ENCODE data around the gene PCDHGA11. TPM values are rescaled to one million over a fixed set of nuclear protein-coding genes. Genes with fewer than 3 reads are reported as not detected.
A peak's percentile ranks its signal among the peaks of the same experiment; 100 is the strongest.
"Not testable (repeated sequence)": the region's sequence is repeated elsewhere in the genome, so short reads cannot be mapped to it uniquely, and the experiment has no call there.

Gene PCDHGA11
- total RNA-seq, 2 experiments from 2014 or later = 0.10 to 0.17 TPM

GRCh38 chr5:141388661-141389060 lies 32.2 kb upstream of the PCDHGA11 start:
- Mint-ChIP-seq H3K27ac (no peak overlapping the region), H3K27me3 (ENCODE audit: low read depth) (peaks cover 74% of the 10 kb centered on the region), H3K9me3 (peaks cover 30% of the 10 kb centered on the region), H3K36me3 (ENCODE audit: low read depth) (peaks cover 21% of the 10 kb centered on the region), H3K4me1 (ENCODE audit: low read depth) (no peaks in the 10 kb centered on the region), H3K4me3 (no peak overlapping the region)
- no peak for DNase-seq
- CTCF ChIA-PET = interaction anchor here (0.6 to 2.4 kb wide), 2 partner anchors 32 to 40 kb away, joined by 3 to 6 read pairs; partner anchors contain the start of gene PCDHGA11
- intact Hi-C loops (cut with micrococcal nuclease) = no loop called here

GRCh38 chr5:141389153-141390042 lies 31.5 kb upstream of the PCDHGA11 start:
- peaks cover 74% of the 10 kb centered on the region for H3K27me3 Mint-ChIP-seq (ENCODE audit: low read depth)

GRCh38 chr5:141392429-141393198 lies 28.2 kb upstream of the PCDHGA11 start, which contains the start of gene PCDHGA8:
PCDHGA8 (plus strand) TSS chr5:141392633; CDS start chr5:141392814, 181 bp downstream.
- CTCF ChIA-PET = interaction anchor here (1.1 to 2.0 kb wide), 3 partner anchors 28 to 165 kb away, joined by 3 to 6 read pairs (median 4); partner anchors contain the start of gene PCDHGA11

More at GRCh38 chr5:141389153-141390042, 31.5 kb upstream of the PCDHGA11 start:
- intact Hi-C loops (cut with micrococcal nuclease) = no loop called here
- no peaks in the 10 kb centered on the region for H3K4me1 Mint-ChIP-seq (ENCODE audit: low read depth)
- H3K9me3 Mint-ChIP-seq = peaks cover 29% of the 10 kb centered on the region
- no peak overlapping the region for H3K27ac Mint-ChIP-seq
- CTCF ChIA-PET = interaction anchor here (0.6 to 2.4 kb wide), 6 partner anchors 17 to 203 kb away, joined by 3 to 6 read pairs (median 4); partner anchors contain the start of genes PCDHB9, PCDHGA11 and PCDHGC3
- H3K4me3 Mint-ChIP-seq = no peak overlapping the region
- H3K36me3 Mint-ChIP-seq (ENCODE audit: low read depth) = peaks cover 22% of the 10 kb centered on the region
- no peak for DNase-seq

GRCh38 chr5:141393267-141393666 lies 27.6 kb upstream of the PCDHGA11 start:
- peaks cover 19% of the 10 kb centered on the region for H3K36me3 Mint-ChIP-seq (ENCODE audit: low read depth)
- DNase-seq = no peak
- H3K27me3 Mint-ChIP-seq (ENCODE audit: low read depth) = peaks cover 60% of the 10 kb centered on the region
- intact Hi-C loops (cut with micrococcal nuclease) = no loop called here
- H3K4me3 Mint-ChIP-seq = no peak overlapping the region
- CTCF ChIA-PET = interaction anchor here (1.1 to 2.0 kb wide), 3 partner anchors 28 to 165 kb away, joined by 3 to 6 read pairs (median 4); partner anchors contain the start of gene PCDHGA11
- no peaks in the 10 kb centered on the region for H3K4me1 Mint-ChIP-seq (ENCODE audit: low read depth)
- H3K9me3 Mint-ChIP-seq = peaks cover 23% of the 10 kb centered on the region
- no peak overlapping the region for H3K27ac Mint-ChIP-seq

More at GRCh38 chr5:141392429-141393198, 28.2 kb upstream of the PCDHGA11 start, which contains the start of gene PCDHGA8:
- Mint-ChIP-seq H3K9me3 (peaks cover 23% of the 10 kb centered on the region), H3K27me3 (ENCODE audit: low read depth) (peaks cover 62% of the 10 kb centered on the region), H3K4me1 (ENCODE audit: low read depth) (no peaks in the 10 kb centered on the region), H3K36me3 (ENCODE audit: low read depth) (peaks cover 19% of the 10 kb centered on the region), H3K27ac (no peak within 1 kb of the TSS), H3K4me3 (no peak within 1 kb of the TSS)
- no peak for DNase-seq
- intact Hi-C loops (cut with micrococcal nuclease) = no loop called here

- H3K4me3 Mint-ChIP-seq; DNase-seq; H3K4me1 Mint-ChIP-seq (ENCODE audit: low read depth); intact Hi-C loops (cut with micrococcal nuclease): not testable (repeated sequence)
- peak overlapping the region; percentile 41 for H3K27ac Mint-ChIP-seq
- peaks cover 60% of the 10 kb centered on the region for H3K27me3 Mint-ChIP-seq (ENCODE audit: low read depth)
- CTCF ChIA-PET = interaction anchor here (2.2 kb wide), 1 partner anchor 30 kb away, joined by 6 read pairs; the partner anchor contains the start of gene PCDHGA5
- peaks cover 21% of the 10 kb centered on the region for H3K9me3 Mint-ChIP-seq
- H3K36me3 Mint-ChIP-seq (ENCODE audit: low read depth) = peaks cover 20% of the 10 kb centered on the region
These were observed 26.3 kb upstream of the PCDHGA11 start for GRCh38 chr5:141394401-141395187.

GRCh38 chr5:141397756-141398551 lies 22.9 kb upstream of the PCDHGA11 start, which contains the start of gene PCDHGB5:
PCDHGB5 (plus strand) TSS chr5:141397947; CDS start chr5:141398128, 181 bp downstream.
- H3K27ac Mint-ChIP-seq; H3K4me1 Mint-ChIP-seq (ENCODE audit: low read depth); intact Hi-C loops (cut with micrococcal nuclease): not testable (repeated sequence)
- Mint-ChIP-seq H3K4me3 (peak within 1 kb of the TSS; percentile 50), H3K27me3 (ENCODE audit: low read depth) (peaks cover 56% of the 10 kb centered on the region), H3K9me3 (peaks cover 18% of the 10 kb centered on the region), H3K36me3 (ENCODE audit: low read depth) (peaks cover 14% of the 10 kb centered on the region)
- DNase-seq = peak; percentile 51
- CTCF ChIA-PET = interaction anchor here (0.7 to 1.9 kb wide), 10 partner anchors 11 to 160 kb away, joined by 3 to 9 read pairs (median 4); partner anchors contain the start of genes PCDHGA10, PCDHGA11, PCDHGA12 and PCDHGB4

- intact Hi-C loops (cut with micrococcal nuclease) = no loop called here
- no peak for DNase-seq
- Mint-ChIP-seq H3K27me3 (ENCODE audit: low read depth) (peaks cover 58% of the 10 kb centered on the region), H3K27ac (no peak overlapping the region), H3K36me3 (ENCODE audit: low read depth) (peaks cover 9% of the 10 kb centered on the region), H3K4me3 (no peak overlapping the region), H3K4me1 (ENCODE audit: low read depth) (peaks cover 5% of the 10 kb centered on the region), H3K9me3 (peaks cover 22% of the 10 kb centered on the region)
- CTCF ChIA-PET = interaction anchor here (1.8 to 1.9 kb wide), 3 partner anchors 14 to 114 kb away, joined by 7 to 9 read pairs (median 9); partner anchors contain the start of genes PCDHGA10 and PCDHGA12
These were observed 22.2 kb upstream of the PCDHGA11 start for GRCh38 chr5:141398608-141399007.

- intact Hi-C loops (cut with micrococcal nuclease) = no loop called here
- peaks cover 5% of the 10 kb centered on the region for H3K4me1 Mint-ChIP-seq (ENCODE audit: low read depth)
- DNase-seq = no peak
- H3K27me3 Mint-ChIP-seq (ENCODE audit: low read depth) = peaks cover 58% of the 10 kb centered on the region
- no peak overlapping the region for H3K4me3 Mint-ChIP-seq
- CTCF ChIA-PET = interaction anchor here (0.9 to 1.3 kb wide), 2 partner anchors 113 to 595 kb away, joined by 3 to 6 read pairs; no protein-coding TSS in a partner anchor
- H3K9me3 Mint-ChIP-seq = peaks cover 21% of the 10 kb centered on the region
- H3K36me3 Mint-ChIP-seq (ENCODE audit: low read depth) = peaks cover 10% of the 10 kb centered on the region
- no peak overlapping the region for H3K27ac Mint-ChIP-seq
These were observed 21.1 kb upstream of the PCDHGA11 start for GRCh38 chr5:141399555-141400258.

- intact Hi-C loops (cut with micrococcal nuclease) = no loop called here
- peak within 1 kb of the TSS; percentile 45 for H3K4me3 Mint-ChIP-seq
- peaks cover 60% of the 10 kb centered on the region for H3K27me3 Mint-ChIP-seq (ENCODE audit: low read depth)
- peaks cover 10% of the 10 kb centered on the region for H3K36me3 Mint-ChIP-seq (ENCODE audit: low read depth)
- CTCF ChIA-PET = interaction anchor here (0.6 to 1.9 kb wide), 7 partner anchors 9 to 206 kb away, joined by 3 to 6 read pairs (median 3); partner anchors contain the start of genes PCDHGA10, PCDHGA2 and TAF7
- peaks cover 21% of the 10 kb centered on the region for H3K9me3 Mint-ChIP-seq
- peaks cover 5% of the 10 kb centered on the region for H3K4me1 Mint-ChIP-seq (ENCODE audit: low read depth)
- H3K27ac Mint-ChIP-seq = no peak within 1 kb of the TSS
- peak; percentile 45 for DNase-seq
These were observed 18.2 kb upstream of the PCDHGA11 start, which contains the start of gene PCDHGA9 for GRCh38 chr5:141402553-141403243. PCDHGA9 (plus strand) TSS chr5:141402778; CDS start chr5:141402953, 175 bp downstream.
